ENCODE results near the gene MGA.

DNA sequence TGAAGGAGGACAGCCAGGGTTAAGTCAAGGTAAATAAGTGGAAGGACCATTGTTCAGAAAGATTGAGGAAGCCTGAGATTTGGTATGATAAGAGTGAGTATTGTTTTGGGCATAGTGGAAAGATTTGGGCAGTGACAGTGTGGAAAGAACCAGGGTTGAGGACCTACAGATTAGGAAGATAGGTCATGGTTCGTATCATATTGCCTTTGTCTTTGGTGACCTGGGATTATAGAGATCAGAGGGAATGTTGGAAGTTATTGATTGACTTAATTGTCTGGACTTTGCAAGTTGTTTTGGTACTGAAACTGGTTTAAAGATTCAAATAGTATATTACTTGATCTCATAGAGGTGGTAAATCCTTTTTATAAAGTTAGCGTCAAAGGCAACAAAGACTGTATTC is 23.1 kb upstream of the MGA start:
- no peak for TF ChIP-seq POLR2A (IDR thresholded peaks at IDR 0.05; ENCODE audit: low read length)
- no peak for TF ChIP-seq GATA1 (IDR thresholded peaks at IDR 0.05; ENCODE audit: low read depth, low read length)
